Esophagus muscularis mucosa (tissue), 3 donors: Measurements from ENCODE around the gene TMEM135.

Experiments
- CTCF ChIP-seq, 3 experiments: fragments of 200-600 bp in 2 of 3; fragments of 450-650 bp in 1 of 3; sonication (generic) in 2 of 3; IDR thresholded peaks; one replicate each; pipeline ENCODE4 v1.5.1; 2017 to 2019; ENCODE audit warnings: antibody characterized with exemption in 3 of 3, mild to moderate bottlenecking in 2 of 3, moderate library complexity in 1 of 3
- POLR2A ChIP-seq: fragments of 450-650 bp; IDR thresholded peaks from one replicate; pipeline ENCODE4 v1.6.1; 2017; ENCODE audit warnings: antibody characterized with exemption, moderate library complexity, mild to moderate bottlenecking, low read depth
- POLR2AphosphoS5 ChIP-seq, 2 donors: sonication (generic); formaldehyde crosslinking; IDR thresholded peaks; one replicate each; pipeline ENCODE4 v1.6.1; 2017; ENCODE audit warnings: antibody characterized with exemption in 2 of 2

DNA sequence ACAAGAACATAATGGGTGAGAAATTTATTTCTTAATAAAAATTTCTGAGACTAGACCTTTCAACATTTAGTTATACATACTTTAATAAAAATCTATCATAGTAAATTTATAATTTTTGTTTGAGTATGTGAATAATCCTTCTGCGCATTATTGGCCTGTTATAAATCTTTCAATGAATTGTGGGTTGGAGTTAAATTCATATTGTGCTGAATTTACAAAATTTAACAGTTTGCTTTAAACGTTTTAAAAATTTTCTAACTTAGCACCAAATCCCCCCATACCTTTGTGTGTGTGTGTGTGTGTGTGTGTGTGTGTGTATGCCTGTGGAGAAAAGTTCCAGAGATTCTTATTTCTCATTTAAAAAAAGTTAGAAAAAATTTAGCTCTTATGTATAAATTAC is 111.0 kb downstream of the TMEM135 start:
- no peak for TF ChIP-seq POLR2AphosphoS5 (IDR thresholded peaks at IDR 0.05)
- no peak for TF ChIP-seq POLR2A
- TF ChIP-seq CTCF (IDR thresholded peaks at IDR 0.05), result no peak
